ENCODE data around the gene AJM1.

AJM1 gene

DNA sequence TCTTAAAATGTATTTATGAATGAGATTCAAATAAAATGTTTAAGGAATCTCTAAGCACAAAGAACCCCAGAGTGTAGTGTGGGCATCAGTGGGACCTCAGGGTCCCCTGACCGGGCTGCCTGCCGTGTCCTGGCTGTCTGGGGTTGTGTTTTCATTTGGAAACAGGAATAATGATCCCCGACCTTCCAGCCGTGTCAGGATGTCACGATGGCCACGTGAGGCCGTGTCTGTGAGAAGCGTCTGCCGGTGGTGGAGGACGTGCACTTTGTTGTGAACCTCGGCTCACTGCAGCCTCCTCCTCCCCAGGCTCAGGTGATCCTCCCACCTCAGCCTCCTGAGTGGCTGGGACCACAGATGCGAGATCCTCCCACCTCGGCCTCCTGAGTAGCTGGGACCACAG lies 48.4 kb downstream of the AJM1 start:
- TF ChIP-seq, protein P1, sequence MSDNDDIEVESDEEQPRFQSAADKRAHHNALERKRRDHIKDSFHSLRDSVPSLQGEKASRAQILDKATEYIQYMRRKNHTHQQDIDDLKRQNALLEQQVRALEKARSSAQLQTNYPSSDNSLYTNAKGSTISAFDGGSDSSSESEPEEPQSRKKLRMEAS (IDR thresholded peaks at IDR 0.05) = no peak
- TF ChIP-seq CEBPB (IDR thresholded peaks at IDR 0.05) = no peak
- no peak for TF ChIP-seq NFIC (IDR thresholded peaks at IDR 0.05)
- no peak for TF ChIP-seq ZBTB7A (IDR thresholded peaks at IDR 0.05; ENCODE audit: low read depth)
- no peak for TF ChIP-seq EGR1 (IDR thresholded peaks at IDR 0.05)
- no peak for TF ChIP-seq TCF12 (IDR thresholded peaks at IDR 0.05; ENCODE audit: low read depth)
- no peak for TF ChIP-seq EP300 (IDR thresholded peaks at IDR 0.05; ENCODE audit: borderline replicate concordance)
- no peak for TF ChIP-seq RAD21 (IDR thresholded peaks at IDR 0.05; ENCODE audit: low read depth)
